CD4-positive, CD25-positive, alpha-beta regulatory T cell (primary cell): ENCODE data around the gene LRRC3B. TPM values are rescaled to one million over a fixed set of nuclear protein-coding genes. Genes with fewer than 3 reads are reported as not detected.
"Not testable (repeated sequence)": the region's sequence is repeated elsewhere in the genome, so short reads cannot be mapped to it uniquely, and the experiment has no call there.

Source experiments
- ATAC-seq, 2 donors: fragments of 150-1000 bp; cut with Tn5 transposase; one replicate each; pipeline ENCODE4 v1.10.0; 2021; ENCODE audit warnings: low read depth in 2 of 2, moderate number of reproducible peaks in 2 of 2, moderate library complexity in 1 of 2
- DNase-seq, 3 donors: peaks; one replicate each; pipeline versions ENCODE4 v3.0.0 to v3.0.0-alpha.2; 2012 to 2022; ENCODE audit warnings: mixed read lengths in 1 of 3
- H3K27ac ChIP-seq: one replicate; pipeline ENCODE4 v1.7.0; 2013; ENCODE audit warnings: mild to moderate bottlenecking, low read length; ENCODE audit not compliant: insufficient read depth, poor library complexity, severe bottlenecking
- H3K27me3 ChIP-seq: one replicate; pipeline ENCODE4 v1.7.0; 2013; ENCODE audit warnings: low read length; ENCODE audit not compliant: control insufficient read depth, insufficient read depth
- H3K36me3 ChIP-seq: one replicate; pipeline ENCODE4 v1.7.0; 2013; ENCODE audit warnings: mild to moderate bottlenecking, low read length, moderate library complexity; ENCODE audit not compliant: control insufficient read depth, insufficient read depth
- H3K4me1 ChIP-seq: 2 replicates; pipeline ENCODE4 v1.7.0; 2013; ENCODE audit warnings: mild to moderate bottlenecking, low read length; ENCODE audit not compliant: insufficient read depth, control insufficient read depth, poor library complexity, severe bottlenecking
- H3K4me3 ChIP-seq: one replicate; pipeline ENCODE4 v1.7.0; 2013; ENCODE audit warnings: low read depth, mild to moderate bottlenecking, low read length, moderate library complexity
- H3K9me3 ChIP-seq, 2 experiments: 1 replicate in 1 of 2; 2 replicates in 1 of 2; pipeline ENCODE4 v1.7.0; 2013; ENCODE audit warnings: low read length in 2 of 2, mild to moderate bottlenecking in 1 of 2, moderate library complexity in 1 of 2; ENCODE audit not compliant: control insufficient read depth in 2 of 2
- H3K27ac Mint-ChIP-seq, 3 donors: one replicate each; pipeline ENCODE4 v1.8.0; 2020 to 2022; ENCODE audit warnings: mild to moderate bottlenecking in 3 of 3, mixed read lengths in 3 of 3, moderate library complexity in 2 of 3
- H3K27me3 Mint-ChIP-seq: one replicate; pipeline ENCODE4 v1.8.0; 2022; ENCODE audit warnings: mild to moderate bottlenecking, mixed read lengths
- H3K36me3 Mint-ChIP-seq: one replicate; pipeline ENCODE4 v1.8.0; 2020; ENCODE audit warnings: mixed read lengths
- H3K4me1 Mint-ChIP-seq, 4 donors: one replicate each; pipeline ENCODE4 v1.8.0; 2020 to 2022; ENCODE audit warnings: mixed read lengths in 4 of 4, mild to moderate bottlenecking in 1 of 4
- H3K4me3 Mint-ChIP-seq, 4 donors: one replicate each; pipeline ENCODE4 v1.8.0; 2020 to 2022; ENCODE audit warnings: mild to moderate bottlenecking in 4 of 4, mixed read lengths in 4 of 4, moderate library complexity in 3 of 4
- H3K9me3 Mint-ChIP-seq, 7 donors: one replicate each; pipeline ENCODE4 v1.8.0; 2020 to 2022; ENCODE audit warnings: mixed read lengths in 7 of 7, mild to moderate bottlenecking in 3 of 7, moderate library complexity in 2 of 7
- polyA plus RNA-seq, 4 donors: library from polyadenylated mRNA; unstranded; fragments of 300-500 nt; fragmentation: Illumina TruSeq; gene quantifications; one replicate each; pipeline ENCODE4 v1.2.3, GENCODE V29; 2021
- total RNA-seq: library from RNA; stranded (reverse); gene quantifications from one replicate; pipeline ENCODE4 v1.2.3, GENCODE V29; 2022

The LRRC3B gene
- total and polyA plus RNA-seq, 5 donors from 2014 or later, result not detected

GRCh38 chr3:26591926-26592325 lies 30.6 kb upstream of the LRRC3B start:
- Mint-ChIP-seq H3K4me3 (no peak overlapping the region), H3K4me1 (no peaks in the 10 kb centered on the region), H3K27me3 (no peaks in the 10 kb centered on the region), H3K36me3 (no peaks in the 10 kb centered on the region), H3K9me3 (peaks cover 2 to 10% (median 7%) of the 10 kb centered on the region in 7 donors), H3K27ac (no peak overlapping the region)
- H3K4me1 ChIP-seq, result no peaks in the 10 kb centered on the region
- H3K27me3 ChIP-seq, result no peaks in the 10 kb centered on the region
- no peak overlapping the region for H3K4me3 ChIP-seq
- no peaks in the 10 kb centered on the region for H3K36me3 ChIP-seq
- H3K9me3 ChIP-seq, result no peaks in the 10 kb centered on the region
- no peak overlapping the region for H3K27ac ChIP-seq
- ATAC-seq, result no peak
- DNase-seq, result no peak

GRCh38 chr3:26592451-26592850 lies 30.1 kb upstream of the LRRC3B start:
- no peak overlapping the region for H3K4me3 Mint-ChIP-seq
- H3K36me3 Mint-ChIP-seq, result no peaks in the 10 kb centered on the region
- Histone ChIP-seq H3K4me3 (no peak overlapping the region), H3K36me3 (no peaks in the 10 kb centered on the region), H3K9me3 (no peaks in the 10 kb centered on the region), H3K4me1 (no peaks in the 10 kb centered on the region), H3K27me3 (no peaks in the 10 kb centered on the region), H3K27ac (no peak overlapping the region)
- H3K27me3 Mint-ChIP-seq, result no peaks in the 10 kb centered on the region
- H3K9me3 Mint-ChIP-seq, result peaks cover 2 to 10% (median 7%) of the 10 kb centered on the region in 7 donors
- H3K27ac Mint-ChIP-seq, result no peak overlapping the region
- DNase-seq, result no peak
- H3K4me1 Mint-ChIP-seq, result no peaks in the 10 kb centered on the region
- no peak for ATAC-seq

GRCh38 chr3:26596335-26596734 lies 26.2 kb upstream of the LRRC3B start:
- peaks cover 3 to 10% (median 5%) of the 10 kb centered on the region in 7 donors for H3K9me3 Mint-ChIP-seq
- Histone ChIP-seq H3K4me3 (no peak overlapping the region), H3K9me3 (no peaks in the 10 kb centered on the region), H3K36me3 (no peaks in the 10 kb centered on the region), H3K27ac (no peak overlapping the region), H3K4me1 (no peaks in the 10 kb centered on the region), H3K27me3 (no peaks in the 10 kb centered on the region)
- H3K36me3 Mint-ChIP-seq, result no peaks in the 10 kb centered on the region
- H3K27me3 Mint-ChIP-seq, result no peaks in the 10 kb centered on the region
- DNase-seq, result no peak
- ATAC-seq, result no peak
- no peaks in the 10 kb centered on the region for H3K4me1 Mint-ChIP-seq
- no peak overlapping the region for H3K4me3 Mint-ChIP-seq
- peak overlapping the region in 1 of 3 donors; percentile 6 for H3K27ac Mint-ChIP-seq

GRCh38 chr3:26603311-26603710 lies 19.3 kb upstream of the LRRC3B start:
- H3K36me3 ChIP-seq, H3K27ac Mint-ChIP-seq, H3K4me3 ChIP-seq, H3K27me3 Mint-ChIP-seq, ATAC-seq, H3K9me3 ChIP-seq, H3K4me3 Mint-ChIP-seq, DNase-seq, H3K4me1 ChIP-seq, H3K4me1 Mint-ChIP-seq, H3K36me3 Mint-ChIP-seq, H3K27ac ChIP-seq, H3K27me3 ChIP-seq: not testable (repeated sequence)
- peaks cover under 1 to 19% (median 7%) of the 10 kb centered on the region in 7 donors for H3K9me3 Mint-ChIP-seq

GRCh38 chr3:26603771-26604170 lies 18.8 kb upstream of the LRRC3B start:
- H3K27ac Mint-ChIP-seq, H3K36me3 Mint-ChIP-seq, ATAC-seq, H3K9me3 ChIP-seq, H3K4me1 ChIP-seq, H3K4me1 Mint-ChIP-seq, H3K27me3 ChIP-seq, DNase-seq, H3K4me3 Mint-ChIP-seq, H3K27ac ChIP-seq, H3K27me3 Mint-ChIP-seq, H3K4me3 ChIP-seq, H3K36me3 ChIP-seq: not testable (repeated sequence)
- peaks cover 0 to 19% (median 7%) of the 10 kb centered on the region in 7 donors for H3K9me3 Mint-ChIP-seq

- DNase-seq (no peak), ATAC-seq (no peak)
- Mint-ChIP-seq H3K36me3 (no peaks in the 10 kb centered on the region), H3K27ac (no peak overlapping the region), H3K4me1 (no peaks in the 10 kb centered on the region), H3K4me3 (no peak overlapping the region), H3K27me3 (no peaks in the 10 kb centered on the region), H3K9me3 (peaks cover 0 to 7% (median 3%) of the 10 kb centered on the region in 7 donors)
- Histone ChIP-seq H3K4me3 (no peak overlapping the region), H3K36me3 (no peaks in the 10 kb centered on the region), H3K27ac (no peak overlapping the region), H3K27me3 (no peaks in the 10 kb centered on the region), H3K9me3 (no peaks in the 10 kb centered on the region), H3K4me1 (no peaks in the 10 kb centered on the region)
Measured at GRCh38 chr3:26614006-26614685, 8.4 kb upstream of the LRRC3B start.

GRCh38 chr3:26621176-26621575 lies 1.4 kb upstream of the LRRC3B start:
- Mint-ChIP-seq H3K9me3 (peaks cover under 1 to 14% (median 4%) of the 10 kb centered on the region in 7 donors), H3K36me3 (no peaks in the 10 kb centered on the region), H3K27me3 (peaks cover 24% of the 10 kb centered on the region), H3K27ac (no peak overlapping the region), H3K4me3 (no peak overlapping the region), H3K4me1 (no peaks in the 10 kb centered on the region)
- Histone ChIP-seq H3K27me3 (no peaks in the 10 kb centered on the region), H3K36me3 (no peaks in the 10 kb centered on the region), H3K4me3 (no peak overlapping the region), H3K4me1 (no peaks in the 10 kb centered on the region), H3K9me3 (no peaks in the 10 kb centered on the region), H3K27ac (no peak overlapping the region)
- DNase-seq (no peak), ATAC-seq (no peak)

GRCh38 chr3:26621906-26622620 lies 509 bp upstream of the LRRC3B start:
- no peaks in the 10 kb centered on the region for H3K9me3 ChIP-seq
- no peak for DNase-seq
- no peaks in the 10 kb centered on the region for H3K4me1 Mint-ChIP-seq
- peaks cover 0 to 14% (median 3%) of the 10 kb centered on the region in 7 donors for H3K9me3 Mint-ChIP-seq
- H3K27ac ChIP-seq, result no peak overlapping the region
- H3K4me3 Mint-ChIP-seq, result no peak overlapping the region
- ATAC-seq, result no peak
- H3K27me3 Mint-ChIP-seq, result peaks cover 24% of the 10 kb centered on the region
- H3K4me3 ChIP-seq, result no peak overlapping the region
- H3K4me1 ChIP-seq, result no peaks in the 10 kb centered on the region
- no peak overlapping the region for H3K27ac Mint-ChIP-seq
- H3K27me3 ChIP-seq, result no peaks in the 10 kb centered on the region
- no peaks in the 10 kb centered on the region for H3K36me3 ChIP-seq
- no peaks in the 10 kb centered on the region for H3K36me3 Mint-ChIP-seq
